ENCODE results near the gene ADRA2A. TPM values are rescaled to one million over a fixed set of nuclear protein-coding genes. Genes with fewer than 3 reads are reported as not detected.

ADRA2A gene
- total RNA-seq, 2 experiments from 2014 or later: 0.05 TPM; not detected in 1

GRCh38 chr10:111057006-111057405, 19.8 kb upstream of the ADRA2A start:
- no peak for TF ChIP-seq CTCF (IDR thresholded peaks at IDR 0.05)
- Mint-ChIP-seq H3K4me3 (no peak overlapping the region), H3K27ac (no peak overlapping the region), H3K27me3 (peaks cover 37% of the 10 kb centered on the region), H3K9me3 (peaks cover 18% of the 10 kb centered on the region), H3K4me1 (ENCODE audit: low read depth) (no peaks in the 10 kb centered on the region), H3K36me3 (ENCODE audit: low read depth) (no peaks in the 10 kb centered on the region)
- CTCF ChIA-PET: no interaction called here
- no peak for DNase-seq
- Histone ChIP-seq H3K36me3 (ENCODE audit: insufficient read depth, low read length) (no peaks in the 10 kb centered on the region), H3K27ac (ENCODE audit: low read depth in 1 of 2, low read length in 2 of 2) (no peak overlapping the region), H3K4me1 (ENCODE audit: insufficient read depth, low read length) (no peaks in the 10 kb centered on the region), H3K27me3 (ENCODE audit: control insufficient read depth in 1 of 2, insufficient read depth in 2 of 2, low read length in 2 of 2) (peaks cover 12 to 24% of the 10 kb centered on the region in 2 experiments), H3K9me3 (ENCODE audit: control insufficient read depth in 1 of 2, insufficient read depth in 1 of 2, low read length in 2 of 2) (peaks cover 11 to 13% of the 10 kb centered on the region in 2 experiments), H3K4me3 (ENCODE audit: low read length) (no peak overlapping the region)
- intact Hi-C loops (cut with DNase I, micrococcal nuclease): no loop called here
- POLR2A ChIA-PET: no interaction called here
- ATAC-seq (ENCODE audit: poor library complexity): no peak

DNA sequence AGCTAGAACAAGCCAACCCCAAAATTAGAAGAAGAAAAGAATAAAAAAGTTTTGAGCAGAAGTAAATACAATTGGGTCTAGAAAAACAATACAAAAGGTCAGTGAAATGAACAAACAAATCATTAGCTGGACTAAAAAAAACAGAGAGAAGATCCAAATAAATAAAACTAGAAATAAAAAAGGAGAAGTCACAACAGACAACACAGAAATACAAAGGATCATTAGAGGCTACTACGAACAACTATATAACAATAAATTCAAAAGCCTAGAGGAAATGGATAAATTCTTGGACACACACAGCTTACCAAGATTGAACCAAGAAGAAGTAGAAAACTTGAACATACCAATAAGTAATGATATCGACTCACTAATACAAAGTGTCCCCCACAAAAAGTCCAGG, 13.4 kb upstream of the ADRA2A start:
- ATAC-seq (ENCODE audit: poor library complexity) (no peak), DNase-seq (no peak)
- no peaks in the 10 kb centered on the region for H3K36me3 Mint-ChIP-seq (ENCODE audit: low read depth)
- H3K4me1 Mint-ChIP-seq (ENCODE audit: low read depth): no peaks in the 10 kb centered on the region
- ChIA-PET POLR2A (no interaction called here), CTCF (no interaction called here)
- H3K27ac Mint-ChIP-seq: no peak overlapping the region
- Histone ChIP-seq H3K27ac (ENCODE audit: low read depth in 1 of 2, low read length in 2 of 2) (no peak overlapping the region), H3K4me3 (ENCODE audit: low read length) (no peak overlapping the region), H3K9me3 (ENCODE audit: control insufficient read depth in 1 of 2, insufficient read depth in 1 of 2, low read length in 2 of 2) (peaks cover 0 to 15% of the 10 kb centered on the region in 2 experiments), H3K36me3 (ENCODE audit: insufficient read depth, low read length) (no peaks in the 10 kb centered on the region), H3K4me1 (ENCODE audit: insufficient read depth, low read length) (no peaks in the 10 kb centered on the region), H3K27me3 (ENCODE audit: control insufficient read depth in 1 of 2, insufficient read depth in 2 of 2, low read length in 2 of 2) (peaks cover 12 to 20% of the 10 kb centered on the region in 2 experiments)
- peaks cover 14% of the 10 kb centered on the region for H3K9me3 Mint-ChIP-seq
- no peak overlapping the region for H3K4me3 Mint-ChIP-seq
- no peak for TF ChIP-seq CTCF (IDR thresholded peaks at IDR 0.05)
- H3K27me3 Mint-ChIP-seq: peaks cover 62% of the 10 kb centered on the region
- intact Hi-C loops (cut with DNase I, micrococcal nuclease): no loop called here

DNA sequence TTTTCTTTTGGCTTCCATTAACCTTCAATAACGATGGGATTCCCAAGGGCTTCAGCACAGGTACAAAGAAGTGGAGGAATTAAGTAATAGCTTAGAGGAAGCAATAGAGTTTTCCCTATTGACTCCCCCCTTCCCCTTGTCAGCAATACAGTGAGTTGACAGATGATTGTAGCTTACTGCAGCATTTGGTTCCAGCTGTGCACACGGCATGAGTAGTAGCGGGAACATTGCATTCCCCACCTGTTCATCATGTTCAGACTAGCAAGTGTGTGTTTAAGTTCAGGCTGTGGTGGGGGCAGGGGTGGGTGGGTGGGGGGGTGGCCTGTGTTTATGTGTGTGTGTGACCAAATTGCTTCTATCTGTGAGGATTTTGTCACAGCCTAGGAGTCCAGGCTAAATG, 4.6 kb upstream of the ADRA2A start:
- ATAC-seq (ENCODE audit: poor library complexity): no peak
- peaks cover 80% of the 10 kb centered on the region for H3K27me3 Mint-ChIP-seq
- CTCF ChIA-PET: no interaction called here

More for the DNA sequence above, 4.6 kb upstream of the ADRA2A start:
- Histone ChIP-seq H3K27me3 (ENCODE audit: control insufficient read depth in 1 of 2, insufficient read depth in 2 of 2, low read length in 2 of 2) (peaks cover 37 to 48% of the 10 kb centered on the region in 2 experiments), H3K36me3 (ENCODE audit: insufficient read depth, low read length) (no peaks in the 10 kb centered on the region), H3K4me3 (ENCODE audit: low read length) (no peak overlapping the region), H3K4me1 (ENCODE audit: insufficient read depth, low read length) (peaks cover 18% of the 10 kb centered on the region), H3K27ac (ENCODE audit: low read depth in 1 of 2, low read length in 2 of 2) (no peak overlapping the region), H3K9me3 (ENCODE audit: control insufficient read depth in 1 of 2, insufficient read depth in 1 of 2, low read length in 2 of 2) (peaks cover 0 to 5% of the 10 kb centered on the region in 2 experiments)
- H3K4me1 Mint-ChIP-seq (ENCODE audit: low read depth): peaks cover 14% of the 10 kb centered on the region
- no peak overlapping the region for H3K4me3 Mint-ChIP-seq
- no peak overlapping the region for H3K27ac Mint-ChIP-seq
- intact Hi-C loops (cut with DNase I, micrococcal nuclease): loop anchor here in 1 of 2 experiments (10.0 kb wide), 1 partner anchor 347 kb away; no protein-coding TSS in a partner anchor
- DNase-seq: no peak
- POLR2A ChIA-PET: no interaction called here
- TF ChIP-seq CTCF (IDR thresholded peaks at IDR 0.05): no peak
- peaks cover 6% of the 10 kb centered on the region for H3K9me3 Mint-ChIP-seq
- no peaks in the 10 kb centered on the region for H3K36me3 Mint-ChIP-seq (ENCODE audit: low read depth)
